Small intestine (tissue), 16 donors: ENCODE data around the gene OR4K2. TPM values are rescaled to one million over a fixed set of nuclear protein-coding genes. Genes with fewer than 3 reads are reported as not detected.
"Not testable (repeated sequence)": the region's sequence is repeated elsewhere in the genome, so short reads cannot be mapped to it uniquely, and the experiment has no call there.

Experiments
- DNase-seq, 2 donors: peaks; one replicate each; pipeline versions ENCODE4 v3.0.0 to v3.0.0-alpha.2; 2013
- FAIRE-seq: peaks from 2 replicates; lab custom pipeline; 2012; peaks lifted over from hg19 to GRCh38; lab: Jason Lieb, UNC
- H3K27ac ChIP-seq, 3 donors: one replicate each; pipeline ENCODE4 v1.5.1; 2013; ENCODE audit warnings: low read length in 2 of 3, mild to moderate bottlenecking in 2 of 3, control low read depth in 1 of 3, inconsistent platforms in 1 of 3, low read depth in 1 of 3, moderate library complexity in 1 of 3
- H3K27me3 ChIP-seq, 3 donors: one replicate each; pipeline ENCODE4 v1.6.1; 2013; ENCODE audit warnings: low read length in 3 of 3, inconsistent platforms in 1 of 3; ENCODE audit not compliant: control insufficient read depth in 3 of 3, insufficient read depth in 3 of 3
- H3K36me3 ChIP-seq, 3 donors: one replicate each; pipeline ENCODE4 v1.6.1; 2013; ENCODE audit warnings: low read length in 3 of 3, inconsistent platforms in 1 of 3, low read depth in 1 of 3, mild to moderate bottlenecking in 1 of 3, moderate library complexity in 1 of 3; ENCODE audit not compliant: control insufficient read depth in 3 of 3, insufficient read depth in 2 of 3
- H3K4me1 ChIP-seq, 3 donors: one replicate each; pipeline ENCODE4 v1.6.1; 2013; ENCODE audit warnings: low read length in 2 of 3, inconsistent platforms in 1 of 3, low read depth in 1 of 3, mild to moderate bottlenecking in 1 of 3, moderate library complexity in 1 of 3; ENCODE audit not compliant: control insufficient read depth in 3 of 3, insufficient read depth in 2 of 3
- H3K4me3 ChIP-seq, 3 donors: one replicate each; pipeline ENCODE4 v1.5.1; 2013; ENCODE audit warnings: low read length in 3 of 3, control low read depth in 1 of 3, inconsistent platforms in 1 of 3, low read depth in 1 of 3, mild to moderate bottlenecking in 1 of 3, moderate library complexity in 1 of 3
- H3K9me3 ChIP-seq, 2 donors: one replicate each; pipeline ENCODE4 v1.6.1; 2013; ENCODE audit warnings: low read depth in 1 of 2, low read length in 1 of 2; ENCODE audit not compliant: control insufficient read depth in 2 of 2, insufficient read depth in 1 of 2
- WGBS, 3 donors: extraction: QIAGEN DNeasy Blood & Tissue Kit; methylation state at CpG; one replicate each; pipeline ENCODE4 v1.1.7; 2013; 5-methylcytosine and 5-hydroxymethylcytosine counted together
- long read RNA-seq, 10 donors: transcript quantifications; one replicate each; lab custom pipeline, GENCODE V29; 2026
- polyA plus RNA-seq, 4 donors: library from polyadenylated mRNA; stranded (reverse) in 3 of 4; unstranded in 1 of 4; fragments of 200-250 nt in 3 of 4; fragments of 120-200 nt in 1 of 4; gene quantifications; one replicate each; pipeline versions ENCODE4 v1.2.1 to v1.2.3, GENCODE V29; 2013
- donor health status: healthy with polysubstance abuse.
- donor health status: control.
- donor health status: control.
- donor health status: Bipolar disorder and iron deficiency.
- donor health status: healthy.

Gene OR4K2, protein sequence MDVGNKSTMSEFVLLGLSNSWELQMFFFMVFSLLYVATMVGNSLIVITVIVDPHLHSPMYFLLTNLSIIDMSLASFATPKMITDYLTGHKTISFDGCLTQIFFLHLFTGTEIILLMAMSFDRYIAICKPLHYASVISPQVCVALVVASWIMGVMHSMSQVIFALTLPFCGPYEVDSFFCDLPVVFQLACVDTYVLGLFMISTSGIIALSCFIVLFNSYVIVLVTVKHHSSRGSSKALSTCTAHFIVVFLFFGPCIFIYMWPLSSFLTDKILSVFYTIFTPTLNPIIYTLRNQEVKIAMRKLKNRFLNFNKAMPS
- polyA plus RNA-seq = not detected
- long read RNA-seq, donor 1 = 0 reads
- long read RNA-seq, donor 2 = 0 reads
- long read RNA-seq, donor 3 = 0 reads
- long read RNA-seq, donor 4 = 0 reads
- long read RNA-seq, donor 5 = 0 reads
- long read RNA-seq, donor 6 = 0 reads
- long read RNA-seq, donor 7 = 0 reads
- long read RNA-seq, donor 8 = 0 reads
- long read RNA-seq, donor 9 = 0 reads
- long read RNA-seq, donor 10 = 0 reads

DNA sequence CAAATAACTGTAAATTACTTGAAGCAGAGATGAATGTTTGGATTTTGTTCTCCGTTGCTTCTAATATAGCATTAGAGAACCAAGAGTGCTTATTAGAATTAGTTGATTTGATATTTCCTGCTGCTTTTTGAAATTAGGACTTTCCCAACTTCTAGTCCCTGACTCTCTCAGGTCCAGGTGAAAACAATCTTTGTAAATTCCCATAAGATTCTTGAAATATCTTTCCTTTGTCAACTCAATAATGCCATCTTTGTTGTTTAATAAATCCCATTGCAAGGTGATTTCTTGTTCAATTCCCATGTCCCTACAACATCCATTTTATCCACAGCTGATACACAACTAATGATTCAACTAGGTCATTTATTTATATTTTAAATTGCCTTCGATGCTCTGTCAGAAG, at the start of gene OR4K2:
Gene OR4K2, plus strand, starts transcription at position 301 of the 400 bp plus-strand sequence. CDS start 1,126 bp downstream, outside the sequence.
- H3K9me3 ChIP-seq = peaks cover 0 to 4% of the 10 kb centered on the region in 2 donors
- no peak for FAIRE-seq
- no peaks in the 10 kb centered on the region for H3K36me3 ChIP-seq
- H3K4me3 ChIP-seq = no peak within 1 kb of the TSS
- H3K4me1 ChIP-seq = no peaks in the 10 kb centered on the region
- WGBS, 3 donors = 47 to 60% (median 49%) methylated on average over 2 of the region's 2 CpGs
- no peaks in the 10 kb centered on the region for H3K27me3 ChIP-seq
- no peak for DNase-seq
- no peak within 1 kb of the TSS for H3K27ac ChIP-seq

DNA sequence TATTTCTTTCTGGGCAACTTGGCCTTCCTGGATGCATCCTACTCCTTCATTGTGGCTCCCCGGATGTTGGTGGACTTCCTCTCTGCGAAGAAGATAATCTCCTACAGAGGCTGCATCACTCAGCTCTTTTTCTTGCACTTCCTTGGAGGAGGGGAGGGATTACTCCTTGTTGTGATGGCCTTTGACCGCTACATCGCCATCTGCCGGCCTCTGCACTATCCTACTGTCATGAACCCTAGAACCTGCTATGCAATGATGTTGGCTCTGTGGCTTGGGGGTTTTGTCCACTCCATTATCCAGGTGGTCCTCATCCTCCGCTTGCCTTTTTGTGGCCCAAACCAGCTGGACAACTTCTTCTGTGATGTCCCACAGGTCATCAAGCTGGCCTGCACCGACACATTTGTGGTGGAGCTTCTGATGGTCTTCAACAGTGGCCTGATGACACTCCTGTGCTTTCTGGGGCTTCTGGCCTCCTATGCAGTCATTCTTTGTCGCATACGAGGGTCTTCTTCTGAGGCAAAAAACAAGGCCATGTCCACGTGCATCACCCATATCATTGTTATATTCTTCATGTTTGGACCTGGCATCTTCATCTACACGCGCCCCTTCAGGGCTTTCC, 47.2 kb upstream of the OR4K2 start:
- not testable (repeated sequence) for H3K27ac ChIP-seq, FAIRE-seq, H3K36me3 ChIP-seq, H3K27me3 ChIP-seq, DNase-seq, H3K4me1 ChIP-seq, H3K4me3 ChIP-seq, H3K9me3 ChIP-seq
- 59 to 71% (median 69%) methylated on average over 12 of the region's 12 CpGs for WGBS, 3 donors

DNA sequence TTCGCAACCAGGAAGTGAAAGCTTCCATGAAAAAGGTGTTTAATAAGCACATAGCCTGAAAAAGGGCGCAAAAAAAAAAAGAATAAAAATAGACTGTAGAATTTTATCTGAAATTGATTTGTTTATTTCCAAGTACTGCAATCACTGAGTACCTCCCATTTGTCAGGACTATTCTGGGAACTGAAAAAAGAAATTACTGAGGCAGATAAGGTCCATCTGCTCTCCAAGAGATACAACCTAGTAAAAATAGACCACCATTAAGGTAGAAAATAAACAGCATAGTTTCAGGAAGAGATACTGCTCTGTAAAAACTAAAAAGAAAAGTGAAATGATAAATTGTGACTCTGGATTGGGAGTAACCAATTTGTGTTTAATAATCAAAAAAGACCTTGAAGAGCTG, 46.6 kb upstream of the OR4K2 start:
- no peak for DNase-seq
- H3K4me1 ChIP-seq = no peaks in the 10 kb centered on the region
- H3K36me3 ChIP-seq = no peaks in the 10 kb centered on the region
- no peak for FAIRE-seq
- H3K9me3 ChIP-seq = peaks cover 0 to 5% of the 10 kb centered on the region in 2 donors
- no peak overlapping the region for H3K27ac ChIP-seq
- no peaks in the 10 kb centered on the region for H3K27me3 ChIP-seq
- no peak overlapping the region for H3K4me3 ChIP-seq
- 69 to 87% (median 86%) methylated on average over 2 of the region's 2 CpGs for WGBS, 3 donors

DNA sequence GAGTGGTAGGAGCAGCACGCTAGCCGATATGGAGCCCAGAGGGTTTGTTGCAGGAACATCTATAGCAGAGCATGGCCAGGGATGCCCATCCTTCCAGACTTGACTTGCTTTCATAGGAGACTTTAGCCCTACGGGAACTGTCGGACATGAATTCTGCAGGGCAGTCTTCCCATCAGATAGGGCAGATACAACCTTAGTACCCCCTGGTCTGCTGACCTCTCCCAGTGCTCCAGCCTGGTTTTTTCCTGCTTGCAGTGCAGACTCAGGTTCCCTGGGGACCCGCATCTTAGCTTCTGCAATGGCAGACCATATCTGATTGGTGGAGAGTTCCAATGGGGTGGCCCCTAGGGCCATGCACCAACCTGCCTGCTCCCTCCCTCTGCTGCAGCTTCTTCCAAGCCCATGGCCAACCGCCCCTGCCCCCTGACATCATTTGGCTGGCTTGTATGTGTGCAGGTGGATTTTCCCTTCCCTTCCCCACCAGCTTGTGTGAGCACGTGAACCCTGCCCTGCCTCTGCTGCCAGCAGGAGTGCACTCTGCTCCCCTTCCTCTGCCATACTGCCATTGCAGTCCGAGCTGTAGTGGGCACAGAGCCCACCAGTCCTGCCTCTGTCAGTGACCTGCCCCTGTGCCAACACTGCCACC, 40.6 kb upstream of the OR4K2 start:
- H3K4me3 ChIP-seq, FAIRE-seq, DNase-seq, H3K27ac ChIP-seq, H3K4me1 ChIP-seq, H3K27me3 ChIP-seq, H3K36me3 ChIP-seq: not testable (repeated sequence)
- peaks cover 0 to 15% of the 10 kb centered on the region in 2 donors for H3K9me3 ChIP-seq
- WGBS, 3 donors = 82 to 88% (median 84%) methylated on average over 8 of the region's 8 CpGs

DNA sequence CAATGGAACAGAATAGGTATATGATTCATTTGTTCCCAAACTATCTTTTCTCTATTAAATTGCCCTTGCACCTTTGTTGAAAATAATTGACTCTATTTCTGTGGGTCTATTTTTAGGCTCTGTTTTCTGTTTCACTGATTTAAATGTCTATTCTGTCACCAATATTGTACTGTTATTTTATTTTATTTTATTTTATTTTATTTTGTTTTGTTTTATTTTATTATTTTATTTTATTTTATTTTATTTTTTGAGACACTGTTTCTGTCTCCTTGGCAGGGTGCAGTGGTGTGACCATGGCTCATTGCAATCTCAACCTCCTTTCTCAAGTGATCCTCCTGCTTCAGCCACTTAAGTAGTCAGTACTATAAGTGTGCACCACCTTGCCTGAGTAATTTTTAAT, 36.5 kb upstream of the OR4K2 start:
- Histone ChIP-seq H3K27ac (no peak overlapping the region), H3K4me1 (no peaks in the 10 kb centered on the region), H3K9me3 (peaks cover 0 to 18% of the 10 kb centered on the region in 2 donors), H3K4me3 (no peak overlapping the region), H3K36me3 (no peaks in the 10 kb centered on the region), H3K27me3 (no peaks in the 10 kb centered on the region)
- FAIRE-seq (peak; percentile 5), DNase-seq (no peak)

DNA sequence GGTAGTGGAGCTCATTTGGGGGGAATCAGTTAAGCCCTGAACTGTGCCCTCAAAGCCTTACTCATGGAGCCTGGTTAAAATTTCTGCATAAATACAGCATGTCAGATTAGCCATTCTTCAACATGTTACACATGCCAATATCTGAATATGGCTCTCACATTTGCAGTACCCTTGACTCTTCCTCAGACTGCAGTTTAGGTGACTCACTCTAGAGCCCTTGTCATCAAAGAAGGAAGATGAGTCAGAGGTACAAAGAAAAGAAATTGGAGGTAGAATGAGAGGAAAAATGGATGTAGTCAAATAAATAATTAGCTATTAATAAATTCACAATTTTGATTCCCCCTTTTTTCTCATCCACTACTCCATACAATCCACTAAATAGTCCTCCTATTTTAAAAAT, 23.6 kb upstream of the OR4K2 start:
- no peak overlapping the region for H3K27ac ChIP-seq
- H3K36me3 ChIP-seq = no peaks in the 10 kb centered on the region
- no peak overlapping the region for H3K4me3 ChIP-seq
- no peak for FAIRE-seq
- DNase-seq = no peak
- no peaks in the 10 kb centered on the region for H3K27me3 ChIP-seq
- H3K4me1 ChIP-seq = no peaks in the 10 kb centered on the region
- H3K9me3 ChIP-seq = no peaks in the 10 kb centered on the region

DNA sequence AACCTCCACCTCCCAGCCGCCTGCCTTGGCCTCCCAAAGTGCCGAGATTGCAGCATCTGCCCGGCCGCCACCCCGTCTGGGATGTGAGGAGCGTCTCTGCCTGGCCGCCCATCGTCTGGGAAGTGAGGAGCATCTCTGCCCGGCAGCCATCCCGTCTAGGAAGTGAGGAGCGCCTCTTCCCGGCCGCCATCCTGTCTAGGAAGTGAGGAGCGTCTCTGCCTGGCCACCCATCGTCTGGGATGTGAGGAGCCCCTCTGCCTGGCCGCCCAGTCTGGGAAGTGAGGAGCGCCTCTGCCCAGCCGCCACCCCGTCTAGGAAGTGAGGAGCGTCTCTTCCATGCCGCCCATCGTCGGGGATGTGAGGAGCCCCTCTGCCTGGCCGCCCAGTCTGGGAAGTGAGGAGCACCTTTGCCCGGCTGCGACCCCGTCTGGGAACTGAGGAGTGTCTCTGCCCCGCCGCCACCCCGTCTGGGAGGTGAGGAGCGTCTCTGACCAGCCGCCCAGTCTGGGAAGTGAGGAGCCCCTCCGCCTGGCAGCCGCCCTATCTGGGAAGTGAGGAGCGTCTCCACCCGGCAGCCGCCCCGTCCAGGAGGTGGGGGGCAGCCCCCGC, 8.8 kb upstream of the OR4K2 start:
- not testable (repeated sequence) for H3K4me1 ChIP-seq, FAIRE-seq, H3K4me3 ChIP-seq, H3K27ac ChIP-seq, H3K36me3 ChIP-seq, DNase-seq, H3K27me3 ChIP-seq
- H3K9me3 ChIP-seq = peaks cover 0 to 14% of the 10 kb centered on the region in 2 donors
- WGBS, 3 donors = 91 to 96% (median 93%) methylated on average over 35 to 39 of the region's 39 CpGs

DNA sequence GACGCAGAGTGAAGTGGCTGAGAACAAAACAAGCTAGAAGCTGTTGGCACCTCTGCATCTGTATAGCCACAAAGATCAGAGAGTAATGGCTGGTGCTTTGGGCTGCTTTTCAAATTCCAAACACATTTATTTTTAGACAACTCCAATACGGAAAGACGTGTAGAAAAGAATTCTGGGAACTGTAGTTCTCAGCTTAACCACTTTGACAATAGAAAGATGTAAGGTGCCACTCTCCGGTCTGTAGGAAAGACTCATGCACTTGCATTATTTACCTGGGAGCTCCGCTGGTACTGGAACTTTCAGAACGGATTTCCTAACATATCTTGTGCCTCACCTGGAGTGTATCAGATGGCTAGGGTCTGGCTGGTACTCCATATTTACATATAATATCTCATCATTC, 1.8 kb upstream of the OR4K2 start:
- 32 to 45% (median 37%) methylated on average over 6 of the region's 6 CpGs for WGBS, 3 donors
- Histone ChIP-seq H3K4me3 (no peak overlapping the region), H3K27ac (no peak overlapping the region), H3K36me3 (no peaks in the 10 kb centered on the region), H3K4me1 (no peaks in the 10 kb centered on the region), H3K27me3 (no peaks in the 10 kb centered on the region), H3K9me3 (peaks cover 0 to 11% of the 10 kb centered on the region in 2 donors)
- DNase-seq (no peak), FAIRE-seq (no peak)
